Dermis microvascular lymphatic vessel endothelial cell (primary cell): ENCODE results near the gene CMTR1. TPM values are rescaled to one million over a fixed set of nuclear protein-coding genes. Genes with fewer than 3 reads are reported as not detected.
A peak's percentile ranks its signal among the peaks of the same experiment; 100 is the strongest.
"Not testable (repeated sequence)": the region's sequence is repeated elsewhere in the genome, so short reads cannot be mapped to it uniquely, and the experiment has no call there.

ENCODE experiments used
- DNase-seq, 2 donors: peaks; one replicate each; pipeline versions ENCODE4 v3.0.0 to v3.0.0-alpha.2; 2010; ENCODE audit warnings: low read depth in 2 of 2
- total RNA-seq: library from RNA; depleted of rRNA; stranded (reverse); fragments of >200 nt; gene quantifications from 2 replicates; pipeline ENCODE4 v1.2.1, GENCODE V29; 2014

The CMTR1 gene
- total RNA-seq, 1 donor from 2014 or later: 27.5 TPM

- DNase-seq: no peak
Measured at GRCh38 chr6:37491171-37491829, 58.3 kb downstream of the CMTR1 start.

GRCh38 chr6:37491830-37492208 lies 58.8 kb downstream of the CMTR1 start:
- DNase-seq: no peak

- no peak for DNase-seq
Measured at GRCh38 chr6:37492236-37492972, 59.4 kb downstream of the CMTR1 start.

GRCh38 chr6:37492991-37493660 lies 60.1 kb downstream of the CMTR1 start:
- no peak for DNase-seq

- no peak for DNase-seq
Measured at GRCh38 chr6:37493661-37493995, 60.6 kb downstream of the CMTR1 start.

GRCh38 chr6:37495244-37495934 lies 62.4 kb downstream of the CMTR1 start:
- DNase-seq: no peak

GRCh38 chr6:37496951-37497885 lies 64.2 kb downstream of the CMTR1 start:
- no peak for DNase-seq

GRCh38 chr6:37499433-37500293 lies 66.6 kb downstream of the CMTR1 start, which contains the start of gene CCDC167:
TSS of gene CCDC167 (minus strand) at chr6:37499893. CDS start at chr6:37499863, 30 bp downstream.
- DNase-seq: peak; percentile 88 to 97

GRCh38 chr6:37500294-37500608 lies 67.2 kb downstream of the CMTR1 start:
- no peak for DNase-seq

GRCh38 chr6:37500904-37501303 lies 67.9 kb downstream of the CMTR1 start:
- not testable (repeated sequence) for DNase-seq

- peak in 1 of 2 donors; percentile 22 for DNase-seq
Measured at GRCh38 chr6:37501632-37502491, 68.8 kb downstream of the CMTR1 start.

GRCh38 chr6:37502703-37503291 lies 69.8 kb downstream of the CMTR1 start:
- DNase-seq: peak in 1 of 2 donors; percentile 18

GRCh38 chr6:37503309-37503965 lies 70.4 kb downstream of the CMTR1 start:
- DNase-seq: no peak

GRCh38 chr6:37504024-37504423 lies 71.0 kb downstream of the CMTR1 start:
- no peak for DNase-seq

GRCh38 chr6:37506479-37506878 lies 73.5 kb downstream of the CMTR1 start:
- no peak for DNase-seq

- DNase-seq: no peak
Measured at GRCh38 chr6:37507077-37507476, 74.1 kb downstream of the CMTR1 start.

- DNase-seq: no peak
Measured at GRCh38 chr6:37507690-37508421, 74.8 kb downstream of the CMTR1 start.
